Endodermal cell (in vitro differentiated cells): ENCODE measurements around the gene NCKAP5. TPM values are rescaled to one million over a fixed set of nuclear protein-coding genes. Genes with fewer than 3 reads are reported as not detected.
A peak's percentile ranks its signal among the peaks of the same experiment; 100 is the strongest.

Experiments
- DNase-seq: peaks from one replicate; pipeline ENCODE4 v3.0.0-alpha.2; 2017
- H3K27ac ChIP-seq: 2 replicates; pipeline ENCODE4 v1.5.1; 2013; ENCODE audit warnings: mild to moderate bottlenecking, low read depth, low read length, moderate library complexity
- H3K27me3 ChIP-seq: 2 replicates; pipeline ENCODE4 v1.6.1; 2013; ENCODE audit warnings: mild to moderate bottlenecking, low read length, moderate library complexity; ENCODE audit not compliant: insufficient read depth, control insufficient read depth, poor library complexity, severe bottlenecking
- H3K36me3 ChIP-seq: 2 replicates; pipeline ENCODE4 v1.7.0; 2013; ENCODE audit warnings: mild to moderate bottlenecking, low read length, moderate library complexity; ENCODE audit not compliant: control insufficient read depth, insufficient read depth
- H3K4me1 ChIP-seq: one replicate; pipeline ENCODE4 v1.7.0; 2013; ENCODE audit warnings: low read length; ENCODE audit not compliant: control insufficient read depth, insufficient read depth
- H3K4me3 ChIP-seq: 2 replicates; pipeline ENCODE4 v1.5.1; 2013; ENCODE audit warnings: mild to moderate bottlenecking, low read length, moderate library complexity
- H3K9ac ChIP-seq: 2 replicates; pipeline ENCODE4 v1.6.1; 2013; ENCODE audit warnings: mild to moderate bottlenecking, low read length, moderate library complexity; ENCODE audit not compliant: poor library complexity, severe bottlenecking; ENCODE audit errors: extremely low read depth
- H3K9me3 ChIP-seq: 2 replicates; pipeline ENCODE4 v1.6.1; 2013; ENCODE audit warnings: mild to moderate bottlenecking, low read length, moderate library complexity; ENCODE audit not compliant: control insufficient read depth
- H3K27ac Mint-ChIP-seq: 2 replicates; pipeline ENCODE4 v1.8.0; 2020; ENCODE audit warnings: mixed read lengths
- H3K27me3 Mint-ChIP-seq: 2 replicates; pipeline ENCODE4 v1.8.0; 2021; ENCODE audit warnings: mild to moderate bottlenecking, mixed read lengths; ENCODE audit not compliant: insufficient read depth
- H3K36me3 Mint-ChIP-seq: 2 replicates; pipeline ENCODE4 v1.8.0; 2020; ENCODE audit warnings: low read depth, mixed read lengths
- H3K4me1 Mint-ChIP-seq: 2 replicates; pipeline ENCODE4 v1.8.0; 2020; ENCODE audit warnings: mixed read lengths
- H3K4me3 Mint-ChIP-seq: 2 replicates; pipeline ENCODE4 v1.8.0; 2020; ENCODE audit warnings: mild to moderate bottlenecking, moderate library complexity, mixed read lengths
- H3K9me3 Mint-ChIP-seq: 2 replicates; pipeline ENCODE4 v1.8.0; 2020; ENCODE audit warnings: mild to moderate bottlenecking, mixed read lengths
- WGBS, 2 experiments: methylation state at CpG; one replicate each; pipeline versions ENCODE4 v1.1.5 to v1.1.7; 2013; ENCODE audit warnings: missing lambda C conversion rate in 2 of 2, mixed read lengths in 1 of 2; ENCODE audit not compliant: insufficient coverage in 1 of 2, insufficient read length in 1 of 2; 5-methylcytosine and 5-hydroxymethylcytosine counted together
- total RNA-seq, 2 donors: library from RNA; stranded (reverse); fragmentation: NEBNext Ultra II Directional in 1 of 2; extraction: Animal tissue kit (Norgen Biotek cat#: 25700) in 1 of 2; gene quantifications; 2 replicates in 1 of 2; 3 replicates in 1 of 2; pipeline ENCODE4 v1.2.1, GENCODE V29; 2021
- TF ChIP-seq, protein P1 (sequence below): fragments of 200-600 bp; sonication (generic); conservative IDR thresholded peaks from 2 replicates; pipeline ENCODE4 v1.5.0; 2021; ENCODE audit warnings: antibody characterized with exemption, mild to moderate bottlenecking

NCKAP5 gene
- total RNA-seq, 2 donors from 2014 or later = 0.58 to 0.92 TPM

DNA sequence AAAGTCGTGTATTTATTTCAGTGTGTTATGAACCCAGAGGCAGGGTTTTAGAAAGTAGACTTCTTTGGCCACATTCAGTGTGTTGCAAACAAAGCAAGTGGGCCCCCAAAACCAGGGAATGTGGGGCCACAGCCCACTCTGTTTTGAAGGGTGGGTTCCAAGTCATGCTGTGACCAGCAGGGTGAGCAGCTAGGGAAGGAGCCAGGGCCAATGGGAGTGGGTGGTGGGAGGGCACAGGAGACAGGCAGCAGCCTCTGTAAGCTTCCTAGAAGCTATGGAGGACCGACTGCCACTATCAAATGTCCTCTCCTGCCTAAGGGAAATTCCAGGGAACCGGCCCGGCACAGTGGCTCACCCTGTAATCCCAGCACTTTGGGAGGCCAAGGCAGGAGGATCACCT, 847.9 kb downstream of the NCKAP5 start:
- TF ChIP-seq, protein P1, sequence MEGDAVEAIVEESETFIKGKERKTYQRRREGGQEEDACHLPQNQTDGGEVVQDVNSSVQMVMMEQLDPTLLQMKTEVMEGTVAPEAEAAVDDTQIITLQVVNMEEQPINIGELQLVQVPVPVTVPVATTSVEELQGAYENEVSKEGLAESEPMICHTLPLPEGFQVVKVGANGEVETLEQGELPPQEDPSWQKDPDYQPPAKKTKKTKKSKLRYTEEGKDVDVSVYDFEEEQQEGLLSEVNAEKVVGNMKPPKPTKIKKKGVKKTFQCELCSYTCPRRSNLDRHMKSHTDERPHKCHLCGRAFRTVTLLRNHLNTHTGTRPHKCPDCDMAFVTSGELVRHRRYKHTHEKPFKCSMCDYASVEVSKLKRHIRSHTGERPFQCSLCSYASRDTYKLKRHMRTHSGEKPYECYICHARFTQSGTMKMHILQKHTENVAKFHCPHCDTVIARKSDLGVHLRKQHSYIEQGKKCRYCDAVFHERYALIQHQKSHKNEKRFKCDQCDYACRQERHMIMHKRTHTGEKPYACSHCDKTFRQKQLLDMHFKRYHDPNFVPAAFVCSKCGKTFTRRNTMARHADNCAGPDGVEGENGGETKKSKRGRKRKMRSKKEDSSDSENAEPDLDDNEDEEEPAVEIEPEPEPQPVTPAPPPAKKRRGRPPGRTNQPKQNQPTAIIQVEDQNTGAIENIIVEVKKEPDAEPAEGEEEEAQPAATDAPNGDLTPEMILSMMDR = no peak
- Histone ChIP-seq H3K27ac (no peak overlapping the region), H3K9me3 (no peaks in the 10 kb centered on the region), H3K4me3 (no peak overlapping the region), H3K27me3 (no peaks in the 10 kb centered on the region), H3K9ac (no peak overlapping the region), H3K36me3 (no peaks in the 10 kb centered on the region), H3K4me1 (no peaks in the 10 kb centered on the region)
- no peaks in the 10 kb centered on the region for H3K9me3 Mint-ChIP-seq
- no peak overlapping the region for H3K4me3 Mint-ChIP-seq
- no peaks in the 10 kb centered on the region for H3K27me3 Mint-ChIP-seq
- DNase-seq = no peak
- no peaks in the 10 kb centered on the region for H3K36me3 Mint-ChIP-seq
- no peaks in the 10 kb centered on the region for H3K4me1 Mint-ChIP-seq
- H3K27ac Mint-ChIP-seq = no peak overlapping the region
- WGBS, 2 experiments = 86 to 93% methylated on average over 3 to 4 of the region's 4 CpGs

DNA sequence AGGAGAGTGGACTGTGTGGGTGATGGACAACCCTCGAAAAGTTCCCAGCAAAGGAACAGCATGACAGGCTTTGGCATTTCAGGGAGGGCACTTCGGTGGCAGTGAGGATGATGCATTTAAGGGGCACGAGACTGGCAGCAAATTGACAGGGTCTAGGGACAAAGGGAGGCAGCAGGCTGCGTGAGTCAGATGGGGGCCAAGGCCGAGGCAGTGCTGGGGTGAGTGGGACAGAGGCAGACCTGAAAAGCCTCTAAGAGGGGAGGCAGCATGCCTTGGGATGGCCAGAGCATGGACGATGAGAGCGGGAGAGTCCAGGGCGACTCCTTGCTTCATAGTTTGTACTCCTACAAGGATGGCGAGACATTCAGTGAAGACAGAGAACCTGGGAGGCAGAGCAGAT, 848.8 kb downstream of the NCKAP5 start:
- Histone ChIP-seq H3K27ac (no peak overlapping the region), H3K4me1 (no peaks in the 10 kb centered on the region), H3K4me3 (no peak overlapping the region), H3K36me3 (no peaks in the 10 kb centered on the region), H3K27me3 (no peaks in the 10 kb centered on the region), H3K9me3 (no peaks in the 10 kb centered on the region), H3K9ac (no peak overlapping the region)
- Mint-ChIP-seq H3K9me3 (no peaks in the 10 kb centered on the region), H3K27me3 (no peaks in the 10 kb centered on the region), H3K27ac (no peak overlapping the region), H3K4me3 (no peak overlapping the region), H3K4me1 (no peaks in the 10 kb centered on the region), H3K36me3 (no peaks in the 10 kb centered on the region)
- TF ChIP-seq, protein P1 = no peak
- 91 to 94% methylated on average over 9 of the region's 9 CpGs for WGBS, 2 experiments
- no peak for DNase-seq

DNA sequence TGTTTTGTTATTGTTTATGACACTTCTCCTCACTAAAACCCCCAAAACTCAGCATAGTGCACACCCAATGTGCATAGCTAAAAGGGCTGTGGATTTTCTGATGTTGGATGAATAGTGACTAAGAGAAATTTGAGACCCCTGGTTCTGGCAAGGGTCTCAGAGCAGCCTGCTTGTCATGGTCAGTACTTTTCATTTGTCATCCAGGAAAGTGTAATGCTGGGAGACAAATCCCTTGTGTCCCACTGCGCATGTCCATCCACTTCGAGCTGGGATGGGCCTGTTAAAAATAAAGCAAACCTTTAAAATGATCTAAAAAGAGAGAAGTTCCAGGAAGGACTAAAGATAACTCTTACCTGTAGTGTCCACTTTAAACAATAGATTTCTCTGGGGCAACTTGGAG, 851.3 kb downstream of the NCKAP5 start:
- Histone ChIP-seq H3K4me3 (no peak overlapping the region), H3K27me3 (no peaks in the 10 kb centered on the region), H3K4me1 (no peaks in the 10 kb centered on the region), H3K27ac (peak overlapping the region; percentile 32), H3K9me3 (no peaks in the 10 kb centered on the region), H3K36me3 (no peaks in the 10 kb centered on the region), H3K9ac (no peak overlapping the region)
- Mint-ChIP-seq H3K27ac (no peak overlapping the region), H3K36me3 (no peaks in the 10 kb centered on the region), H3K4me1 (no peaks in the 10 kb centered on the region), H3K27me3 (no peaks in the 10 kb centered on the region), H3K9me3 (no peaks in the 10 kb centered on the region), H3K4me3 (no peak overlapping the region)
- TF ChIP-seq, protein P1 = no peak
- DNase-seq = no peak
- 97 to 100% methylated on average over 2 of the region's 2 CpGs for WGBS, 2 experiments
